Measurements from ENCODE around the gene GPX5. TPM values are rescaled to one million over a fixed set of nuclear protein-coding genes. Genes with fewer than 3 reads are reported as not detected.

GPX5 gene
- total RNA-seq, 2 experiments from 2014 or later = 0.09 TPM; not detected in 1

GRCh38 chr6:28555136-28555535 is 29.5 kb downstream of the GPX5 start:
- DNase-seq (ENCODE audit: low spot score) = no peak
- Histone ChIP-seq H3K4me2 (ENCODE audit: low read length) (no peak overlapping the region), H3K4me3 (ENCODE audit: low read depth, low read length, poor library complexity, severe bottlenecking) (no peak overlapping the region), H3K4me1 (ENCODE audit: insufficient read depth, low read length, poor library complexity, severe bottlenecking) (no peaks in the 10 kb centered on the region), H3K36me3 (ENCODE audit: insufficient read depth, low read length) (no peaks in the 10 kb centered on the region), H2AFZ (ENCODE audit: low read length) (no peak overlapping the region), H4K20me1 (ENCODE audit: insufficient read depth, low read length) (no peaks in the 10 kb centered on the region), H3K27ac (ENCODE audit: low read depth, low read length, poor library complexity, severe bottlenecking) (no peak overlapping the region), H3K79me2 (ENCODE audit: insufficient read depth, low read depth, low read length) (no peaks in the 10 kb centered on the region), H3K9me2 (ENCODE audit: insufficient read depth, low read length) (no peaks in the 10 kb centered on the region), H3K9me3 (ENCODE audit: low read length) (no peaks in the 10 kb centered on the region)
- intact Hi-C loops (cut with micrococcal nuclease; ENCODE audit: unreplicated experiment) = no loop called here
- ChIA-PET CTCF (ENCODE audit: unreplicated experiment) (no interaction called here), POLR2A (interaction anchor here (1.0 kb wide), 1 partner anchor 130 kb away, joined by 3 read pairs; no protein-coding TSS in a partner anchor)
- no TSS peak for BruUV-seq (replicated peaks)
- no peak for TF ChIP-seq EZH2phosphoT487 (IDR thresholded peaks at IDR 0.05; ENCODE audit: borderline replicate concordance, low read depth, low read length)

GRCh38 chr6:28558629-28559028 is 32.9 kb downstream of the GPX5 start:
- Histone ChIP-seq H4K20me1 (ENCODE audit: insufficient read depth, low read length) (no peaks in the 10 kb centered on the region), H3K79me2 (ENCODE audit: insufficient read depth, low read depth, low read length) (no peaks in the 10 kb centered on the region), H3K9me2 (ENCODE audit: insufficient read depth, low read length) (no peaks in the 10 kb centered on the region), H2AFZ (ENCODE audit: low read length) (peak overlapping the region; percentile 48; the same call in 1 of the 2 replicates), H3K36me3 (ENCODE audit: insufficient read depth, low read length) (no peaks in the 10 kb centered on the region), H3K4me1 (ENCODE audit: insufficient read depth, low read length, poor library complexity, severe bottlenecking) (no peaks in the 10 kb centered on the region), H3K4me3 (ENCODE audit: low read depth, low read length, poor library complexity, severe bottlenecking) (no peak overlapping the region), H3K27ac (ENCODE audit: low read depth, low read length, poor library complexity, severe bottlenecking) (no peak overlapping the region), H3K9me3 (ENCODE audit: low read length) (no peaks in the 10 kb centered on the region), H3K4me2 (ENCODE audit: low read length) (no peak overlapping the region)
- POLR2A ChIA-PET = no interaction called here
- intact Hi-C loops (cut with micrococcal nuclease; ENCODE audit: unreplicated experiment) = no loop called here
- BruUV-seq (replicated peaks) = no TSS peak
- CTCF ChIA-PET (ENCODE audit: unreplicated experiment) = no interaction called here
- peak; percentile 19 for DNase-seq (ENCODE audit: low spot score)
- TF ChIP-seq EZH2phosphoT487 (IDR thresholded peaks at IDR 0.05; ENCODE audit: borderline replicate concordance, low read depth, low read length) (no peak), CTCF (conservative IDR thresholded peaks at IDR 0.05; ENCODE audit: low read length) (no peak)

GRCh38 chr6:28563430-28564095 is 37.9 kb downstream of the GPX5 start:
- Histone ChIP-seq H3K4me3 (ENCODE audit: low read depth, low read length, poor library complexity, severe bottlenecking) (no peak overlapping the region), H3K36me3 (ENCODE audit: insufficient read depth, low read length) (no peaks in the 10 kb centered on the region), H3K79me2 (ENCODE audit: insufficient read depth, low read depth, low read length) (no peaks in the 10 kb centered on the region), H2AFZ (ENCODE audit: low read length) (no peak overlapping the region), H4K20me1 (ENCODE audit: insufficient read depth, low read length) (no peaks in the 10 kb centered on the region), H3K4me1 (ENCODE audit: insufficient read depth, low read length, poor library complexity, severe bottlenecking) (no peaks in the 10 kb centered on the region), H3K9me2 (ENCODE audit: insufficient read depth, low read length) (no peaks in the 10 kb centered on the region), H3K9me3 (ENCODE audit: low read length) (no peaks in the 10 kb centered on the region), H3K4me2 (ENCODE audit: low read length) (no peak overlapping the region), H3K27ac (ENCODE audit: low read depth, low read length, poor library complexity, severe bottlenecking) (no peak overlapping the region)
- no TSS peak for BruUV-seq (replicated peaks)
- TF ChIP-seq EZH2phosphoT487 (IDR thresholded peaks at IDR 0.05; ENCODE audit: borderline replicate concordance, low read depth, low read length) = no peak
- no peak for TF ChIP-seq CTCF (conservative IDR thresholded peaks at IDR 0.05; ENCODE audit: low read length)
- ChIA-PET CTCF (ENCODE audit: unreplicated experiment) (no interaction called here), POLR2A (no interaction called here)
- intact Hi-C loops (cut with micrococcal nuclease; ENCODE audit: unreplicated experiment) = no loop called here
- DNase-seq (ENCODE audit: low spot score) = no peak

Data from OCI-LY7 (cell line).